PC-9 (cell line): ENCODE data around the gene SLC25A15. TPM values are rescaled to one million over a fixed set of nuclear protein-coding genes. Genes with fewer than 3 reads are reported as not detected.
"Not testable (repeated sequence)": the region's sequence is repeated elsewhere in the genome, so short reads cannot be mapped to it uniquely, and the experiment has no call there.

Source experiments
- BruUV-seq: library from RNA; stranded (reverse); fragments of 400-500 nt; replicated peaks from 2 replicates; lab custom pipeline; 2021; lab: Mats Ljungman, UMichigan
- CTCF ChIA-PET: fragments of 300-600 bp; sonication (Branson Sonifier 250); formaldehyde crosslinking; loops from one replicate; lab custom pipeline; 2022; ENCODE audit warnings: antibody characterized with exemption; lab: Charles Lee
- POLR2A ChIA-PET: fragments of 300-600 bp; sonication (Branson Sonifier 250); formaldehyde crosslinking; loops from one replicate; lab custom pipeline; 2022; ENCODE audit warnings: antibody characterized with exemption; ENCODE audit not compliant: unreplicated experiment; lab: Charles Lee
- DNase-seq, 2 experiments: peaks; one replicate each; pipeline versions ENCODE4 v3.0.0 to v3.0.0-alpha.2; 2015 to 2022; ENCODE audit warnings: mixed read lengths in 1 of 2
- H2AFZ ChIP-seq: fragments of 200-600 bp; sonication (generic); 2 replicates; pipeline ENCODE4 v1.8.1; 2017; ENCODE audit warnings: antibody characterized with exemption
- H3F3A ChIP-seq: fragments of 200-600 bp; sonication (generic); 2 replicates; pipeline ENCODE4 v1.8.1; 2017; ENCODE audit warnings: antibody characterized with exemption, mild to moderate bottlenecking, low read depth; ENCODE audit not compliant: insufficient read depth
- H3K27ac ChIP-seq: fragments of 200-600 bp; sonication (generic); 2 replicates; pipeline ENCODE4 v1.6.1; 2016; ENCODE audit warnings: mixed run types
- H3K27me3 ChIP-seq: fragments of 200-600 bp; sonication (generic); 2 replicates; pipeline ENCODE4 v1.6.1; 2016; ENCODE audit warnings: low read depth, mixed run types; ENCODE audit not compliant: insufficient read depth
- H3K36me3 ChIP-seq: fragments of 200-600 bp; sonication (generic); 2 replicates; pipeline ENCODE4 v1.6.1; 2016; ENCODE audit warnings: low read depth, mixed run types
- H3K4me1 ChIP-seq: fragments of 200-600 bp; sonication (generic); replicated peaks from 2 replicates; pipeline ENCODE4 v1.6.1; 2016; ENCODE audit warnings: mixed run types; ENCODE audit not compliant: insufficient read depth
- H3K4me2 ChIP-seq: fragments of 200-600 bp; sonication (generic); 2 replicates; pipeline ENCODE4 v1.6.1; 2017; ENCODE audit warnings: mixed run types
- H3K4me3 ChIP-seq: fragments of 200-600 bp; sonication (generic); 2 replicates; pipeline ENCODE4 v1.6.1; 2016; ENCODE audit warnings: mixed run types
- H3K79me2 ChIP-seq: fragments of 200-600 bp; sonication (generic); 2 replicates; pipeline ENCODE4 v1.6.1; 2017; ENCODE audit warnings: low read depth, mixed run types
- H3K9me2 ChIP-seq: fragments of 200-600 bp; sonication (generic); 2 replicates; pipeline ENCODE4 v1.8.1; 2017; ENCODE audit warnings: mild to moderate bottlenecking; ENCODE audit not compliant: insufficient read depth
- H3K9me3 ChIP-seq: fragments of 200-600 bp; sonication (generic); 2 replicates; pipeline ENCODE4 v1.8.1; 2016; ENCODE audit warnings: low read depth; ENCODE audit not compliant: insufficient read depth
- H4K20me1 ChIP-seq: fragments of 200-600 bp; sonication (generic); 2 replicates; pipeline ENCODE4 v1.8.1; 2017; ENCODE audit not compliant: insufficient read depth
- CTCF ChIP-seq: fragments of 200-600 bp; sonication (generic); conservative IDR thresholded peaks from 2 replicates; pipeline ENCODE4 v1.6.1; 2017; ENCODE audit warnings: mixed run types, antibody characterized with exemption, mild to moderate bottlenecking, moderate library complexity
- EZH2 ChIP-seq: fragments of 200-600 bp; sonication (generic); IDR thresholded peaks from 2 replicates; pipeline ENCODE4 v1.8.0; 2017; ENCODE audit warnings: antibody characterized with exemption, low read depth
- intact Hi-C: fragments of 100-400 bp; cut with micrococcal nuclease; formaldehyde crosslinking; loops from one replicate; pipeline ENCODE4 v1.10.0; 2022; ENCODE audit not compliant: unreplicated experiment
- total RNA-seq: library from RNA; stranded (reverse); gene quantifications from 2 replicates; pipeline ENCODE4 v1.2.3, GENCODE V29; 2021

The SLC25A15 gene
- total RNA-seq, 1 experiment from 2014 or later: 7.2 TPM

DNA sequence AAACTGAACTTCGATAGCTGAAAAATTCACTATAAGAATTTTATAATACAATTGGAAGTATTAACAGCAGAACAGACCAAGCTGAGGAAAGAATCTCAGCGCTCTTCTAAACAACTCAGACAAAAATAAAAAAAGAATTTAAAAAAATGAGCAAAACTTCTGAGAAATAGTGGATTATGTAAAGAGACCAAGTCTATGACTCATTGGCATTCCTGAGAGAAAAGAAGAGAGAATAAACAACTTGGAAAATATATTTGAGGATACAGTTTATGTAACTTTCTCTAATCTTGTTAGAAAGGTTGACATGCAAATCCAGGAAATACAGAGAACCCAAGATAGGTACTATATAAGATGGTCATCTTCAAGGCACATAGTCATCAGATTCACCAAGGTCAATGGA is 25.4 kb downstream of the SLC25A15 start:
- ChIA-PET POLR2A (no interaction called here), CTCF (interaction anchor here (0.6 kb wide), 1 partner anchor 381 kb away, joined by 6 read pairs; no protein-coding TSS in a partner anchor)
- Histone ChIP-seq H3K9me3 (no peaks in the 10 kb centered on the region), H3K79me2 (no peaks in the 10 kb centered on the region), H3K4me3 (no peak overlapping the region), H3K27ac (no peak overlapping the region), H3K9me2 (no peaks in the 10 kb centered on the region), H3K4me2 (no peak overlapping the region), H3K36me3 (no peaks in the 10 kb centered on the region; the same call in 1 of the 2 replicates), H4K20me1 (no peaks in the 10 kb centered on the region), H2AFZ (no peak overlapping the region), H3F3A (no peaks in the 10 kb centered on the region), H3K4me1 (no peaks in the 10 kb centered on the region), H3K27me3 (no peaks in the 10 kb centered on the region)
- TF ChIP-seq EZH2 (no peak), CTCF (no peak)
- intact Hi-C loops: no loop called here
- DNase-seq: no peak
- BruUV-seq: no TSS peak

- ChIA-PET POLR2A (no interaction called here), CTCF (no interaction called here)
- intact Hi-C loops: no loop called here
- H3K27me3 ChIP-seq: no peaks in the 10 kb centered on the region
- no peak overlapping the region for H3K4me2 ChIP-seq
- no peaks in the 10 kb centered on the region for H3K79me2 ChIP-seq
- no peaks in the 10 kb centered on the region for H4K20me1 ChIP-seq
- no TSS peak for BruUV-seq
- TF ChIP-seq EZH2: no peak
- H3K36me3 ChIP-seq: no peaks in the 10 kb centered on the region
- no peak overlapping the region for H3K4me3 ChIP-seq
- no peaks in the 10 kb centered on the region for H3K4me1 ChIP-seq
- no peak overlapping the region for H3K27ac ChIP-seq
- no peak overlapping the region for H2AFZ ChIP-seq
- H3K9me3 ChIP-seq: no peaks in the 10 kb centered on the region
- no peak for DNase-seq
- no peaks in the 10 kb centered on the region for H3F3A ChIP-seq
- no peaks in the 10 kb centered on the region for H3K9me2 ChIP-seq
Observed at GRCh38 chr13:40818926-40819325, 29.5 kb downstream of the SLC25A15 start.

DNA sequence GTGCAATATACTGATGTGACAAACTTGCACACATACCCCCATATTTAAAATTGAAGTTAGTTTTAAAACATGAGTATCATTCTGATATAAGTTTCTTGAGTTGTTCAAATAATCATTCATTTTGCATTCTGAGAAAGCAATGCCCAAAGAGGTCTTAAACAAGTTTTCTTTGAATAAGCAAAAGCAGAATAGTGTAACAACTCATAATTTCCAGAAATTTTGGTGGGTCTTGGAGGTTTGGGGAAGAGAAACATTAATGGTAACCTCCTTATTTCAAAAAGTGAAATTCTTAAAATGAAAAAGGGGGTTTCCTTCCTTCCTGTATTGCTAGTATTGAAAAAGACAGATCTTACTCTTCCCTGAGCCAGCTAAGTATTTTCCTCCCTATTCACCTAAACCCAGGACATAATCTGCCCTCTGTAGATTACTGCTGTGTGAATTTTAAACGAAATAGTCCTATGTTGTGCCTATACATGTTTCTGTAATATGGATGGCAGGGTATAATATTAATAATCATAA is 30.4 kb downstream of the SLC25A15 start:
- intact Hi-C loops: no loop called here
- Histone ChIP-seq H4K20me1 (no peaks in the 10 kb centered on the region), H3K4me3 (no peak overlapping the region), H3K4me1 (no peaks in the 10 kb centered on the region), H3K9me3 (no peaks in the 10 kb centered on the region), H3K36me3 (no peaks in the 10 kb centered on the region), H3K9me2 (no peaks in the 10 kb centered on the region), H2AFZ (no peak overlapping the region), H3K27ac (no peak overlapping the region), H3K4me2 (no peak overlapping the region), H3K79me2 (no peaks in the 10 kb centered on the region), H3K27me3 (no peaks in the 10 kb centered on the region), H3F3A (no peaks in the 10 kb centered on the region)
- POLR2A ChIA-PET: no interaction called here
- no peak for DNase-seq
- TF ChIP-seq EZH2: no peak
- no peak for TF ChIP-seq CTCF
- CTCF ChIA-PET: no interaction called here
- no TSS peak for BruUV-seq

- DNase-seq, H4K20me1 ChIP-seq, POLR2A ChIA-PET, H3K79me2 ChIP-seq, H2AFZ ChIP-seq, H3K4me1 ChIP-seq, H3K36me3 ChIP-seq, H3K9me3 ChIP-seq, H3K27me3 ChIP-seq, BruUV-seq, H3K27ac ChIP-seq, intact Hi-C loops, H3K4me2 ChIP-seq, CTCF ChIA-PET, H3F3A ChIP-seq, H3K4me3 ChIP-seq, H3K9me2 ChIP-seq: not testable (repeated sequence)
Observed at GRCh38 chr13:40839725-40840124, 50.3 kb downstream of the SLC25A15 start.

DNA sequence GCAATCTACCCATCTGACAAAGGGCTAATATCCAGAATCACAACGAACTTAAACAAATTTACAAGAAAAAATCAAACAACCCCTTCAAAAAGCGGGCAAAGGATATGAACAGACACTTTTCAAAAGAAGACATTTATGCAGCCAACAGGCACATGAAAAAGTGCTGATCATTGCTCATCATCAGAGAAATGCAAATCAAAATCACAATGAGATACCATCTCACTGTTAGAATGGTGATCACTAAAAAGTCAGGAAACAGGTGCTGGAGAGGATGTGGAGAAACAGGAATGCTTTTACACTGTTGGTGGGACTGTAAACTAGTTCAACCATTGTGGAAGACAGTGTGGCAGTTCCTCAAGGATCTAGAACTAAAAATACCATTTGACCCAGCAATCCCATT is 51.5 kb downstream of the SLC25A15 start:
- H3K9me2 ChIP-seq, H3K4me3 ChIP-seq, H3K9me3 ChIP-seq, BruUV-seq, CTCF ChIA-PET, intact Hi-C loops, H3K27me3 ChIP-seq, POLR2A ChIA-PET, H3K36me3 ChIP-seq, H3K79me2 ChIP-seq, H3K27ac ChIP-seq, H3K4me2 ChIP-seq, H4K20me1 ChIP-seq, DNase-seq, H3F3A ChIP-seq, H3K4me1 ChIP-seq, H2AFZ ChIP-seq: not testable (repeated sequence)
